T-helper 1 cell (primary cell): ENCODE data around the gene TDG.
"Not testable (repeated sequence)": the region's sequence is repeated elsewhere in the genome, so short reads cannot be mapped to it uniquely, and the experiment has no call there.

Experiments used
- DNase-seq, 5 donors: peaks; one replicate each; pipeline ENCODE4 v3.0.0-alpha.2; 2012 to 2020

Gene TDG

GRCh38 chr12:104023710-104024109 lies 58.0 kb downstream of the TDG start:
- DNase-seq: no peak

GRCh38 chr12:104024348-104024747 lies 58.7 kb downstream of the TDG start:
- DNase-seq: no peak

GRCh38 chr12:104025771-104026170 lies 60.1 kb downstream of the TDG start:
- DNase-seq: no peak

DNA sequence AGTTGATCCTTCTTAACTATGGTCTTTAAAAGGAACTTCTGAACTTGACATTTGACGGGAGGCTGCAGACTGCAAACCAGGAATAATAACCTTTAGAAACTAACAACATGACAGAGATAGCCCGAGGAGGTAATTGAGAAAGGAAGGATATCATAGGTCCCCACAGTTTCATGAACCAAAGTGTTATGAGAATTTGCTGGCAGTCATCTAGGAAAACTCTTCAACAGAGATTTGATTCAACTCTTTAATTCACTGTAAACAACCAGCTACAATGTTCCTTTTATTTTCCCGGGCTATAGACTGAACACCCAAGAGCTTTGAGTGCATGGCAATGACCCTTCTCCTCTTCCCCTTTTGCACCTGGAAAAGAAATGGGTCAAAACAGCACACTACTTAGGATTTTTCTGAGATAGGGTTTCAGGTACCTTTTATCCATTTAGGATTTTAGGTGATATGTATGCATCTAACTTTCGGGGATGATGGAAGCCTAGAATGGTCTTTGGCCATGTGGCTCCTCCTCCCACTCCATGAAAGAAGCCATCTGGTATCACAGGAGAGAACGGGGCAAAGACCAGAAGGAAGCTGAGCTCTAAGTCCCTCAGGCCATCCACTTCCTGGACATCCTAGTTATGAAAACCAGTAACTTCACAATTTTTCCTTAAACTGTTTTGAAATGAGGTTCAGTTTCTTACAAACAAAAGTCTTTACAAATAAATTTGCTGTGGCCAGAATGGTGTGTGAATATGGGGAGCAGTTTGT lies 61.3 kb downstream of the TDG start:
- DNase-seq: no peak

DNA sequence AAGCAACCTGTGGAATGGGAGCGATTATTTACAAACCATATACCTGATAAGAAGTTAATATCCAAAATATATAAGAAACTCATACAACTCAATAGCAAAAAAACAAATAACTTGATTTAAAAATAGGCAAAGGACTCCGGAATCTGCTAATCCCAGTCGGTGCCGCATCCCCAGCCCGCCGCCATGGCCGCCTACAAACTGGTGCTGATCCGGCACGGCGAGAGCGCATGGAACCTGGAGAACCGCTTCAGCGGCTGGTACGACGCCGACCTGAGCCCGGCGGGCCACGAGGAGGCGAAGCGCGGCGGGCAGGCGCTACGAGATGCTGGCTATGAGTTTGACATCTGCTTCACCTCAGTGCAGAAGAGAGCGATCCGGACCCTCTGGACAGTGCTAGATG lies 64.9 kb downstream of the TDG start:
- DNase-seq: not testable (repeated sequence)

DNA sequence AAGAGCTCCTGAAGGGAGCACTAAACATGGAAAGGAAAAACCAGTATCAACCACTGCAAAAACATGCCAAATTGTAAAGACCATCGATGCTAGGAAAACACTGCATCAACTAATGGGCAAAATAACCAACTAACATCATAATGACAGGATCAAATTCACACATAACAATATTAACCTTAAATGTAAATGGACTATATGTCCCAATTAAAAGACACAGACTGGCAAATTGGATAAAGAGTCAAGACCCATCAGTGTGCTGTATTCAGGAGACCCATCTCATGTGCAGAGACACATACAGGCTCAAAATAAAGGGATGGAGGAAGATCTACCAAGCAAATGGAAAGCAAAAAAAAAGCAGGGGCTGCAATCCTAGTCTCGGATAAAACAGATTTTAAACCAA lies 70.5 kb downstream of the TDG start:
- DNase-seq: not testable (repeated sequence)
